ENCODE measurements around the gene PEA15.
A peak's percentile ranks its signal among the peaks of the same experiment; 100 is the strongest.

The PEA15 gene, protein sequence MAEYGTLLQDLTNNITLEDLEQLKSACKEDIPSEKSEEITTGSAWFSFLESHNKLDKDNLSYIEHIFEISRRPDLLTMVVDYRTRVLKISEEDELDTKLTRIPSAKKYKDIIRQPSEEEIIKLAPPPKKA

DNA sequence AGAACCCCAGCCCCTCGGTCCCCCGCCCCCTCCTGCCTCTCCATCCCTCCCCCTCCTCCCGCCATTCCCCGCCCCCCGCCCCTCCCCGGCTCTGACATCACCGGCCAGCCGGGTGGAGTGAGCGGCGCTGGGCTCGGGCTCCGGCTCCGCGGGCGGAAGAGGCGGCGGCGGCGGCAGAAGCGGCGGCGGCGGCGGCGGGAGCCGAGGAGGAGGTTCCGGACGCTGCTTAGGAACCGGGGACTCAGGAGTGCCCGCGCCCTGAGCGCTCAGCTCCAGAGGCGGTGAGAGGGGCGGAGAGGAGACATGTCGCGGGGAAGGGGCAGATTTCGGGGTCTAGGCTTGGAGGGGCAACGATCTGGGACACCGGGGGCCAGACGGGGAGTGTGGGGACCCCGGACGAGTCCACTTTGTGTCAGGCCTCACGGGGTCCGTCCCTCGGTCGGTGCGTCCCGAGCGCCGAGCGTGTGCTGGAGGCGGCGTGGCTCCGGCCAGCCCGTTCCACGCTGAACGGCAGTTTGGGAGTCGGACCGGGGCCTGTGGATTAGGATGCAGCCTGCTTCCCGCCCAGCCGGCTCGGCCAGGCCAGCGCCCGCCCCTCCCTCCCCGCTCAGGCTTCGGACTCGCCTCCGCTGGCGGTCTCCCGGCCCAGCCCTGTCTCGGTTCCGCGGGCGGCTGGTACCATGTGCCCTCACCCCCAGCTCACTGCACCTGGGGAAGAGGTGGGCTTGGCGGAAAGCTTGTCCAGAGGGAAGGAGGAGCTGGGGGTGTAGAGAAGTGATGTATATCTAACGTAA is at the start of gene PEA15:
Gene PEA15 (plus strand): TSS at position 143 of the 794 bp plus-strand sequence. CDS start 6,161 bp downstream, outside the sequence.
- peak; percentile 31 to 71 for DNase-seq

DNA sequence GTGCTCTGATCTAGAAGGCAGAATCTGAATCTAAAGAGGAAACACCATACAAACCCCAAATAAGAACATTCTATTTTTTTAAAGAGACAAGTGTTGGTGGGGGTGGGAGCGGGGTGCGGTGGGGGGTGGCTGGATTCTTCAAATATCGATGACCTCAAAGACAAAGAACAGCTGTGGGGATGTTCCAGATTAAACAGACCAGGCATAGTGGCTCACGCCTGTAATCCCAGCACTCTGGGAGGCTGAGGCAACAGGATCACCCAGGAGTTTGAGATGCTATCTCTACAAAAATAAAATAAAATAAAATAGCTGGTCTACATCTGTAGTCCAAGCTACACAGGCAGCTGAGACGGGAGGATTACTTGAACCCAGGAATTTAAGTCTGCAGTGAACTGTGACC is 48.8 kb upstream of the PEA15 start:
- DNase-seq, result no peak

DNA sequence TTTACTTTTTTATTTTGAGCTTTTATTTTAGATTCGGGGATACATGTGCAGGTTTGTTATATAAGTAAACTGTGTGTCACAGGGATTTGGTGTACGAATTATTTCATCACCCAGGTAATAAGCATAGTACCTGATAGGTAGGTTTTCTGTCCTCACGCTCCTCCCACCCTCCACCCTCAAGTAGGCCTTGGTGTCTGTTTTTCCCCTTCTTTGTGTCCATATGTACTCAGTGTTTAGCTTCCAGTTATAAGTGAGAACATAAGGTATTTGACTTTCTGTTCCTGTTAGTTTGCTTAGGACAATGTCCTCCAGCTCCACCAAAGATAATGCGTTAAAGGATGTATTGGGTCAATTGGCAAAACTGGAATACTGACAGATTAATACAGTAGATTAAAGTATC is 48.0 kb upstream of the PEA15 start:
- DNase-seq, result no peak

DNA sequence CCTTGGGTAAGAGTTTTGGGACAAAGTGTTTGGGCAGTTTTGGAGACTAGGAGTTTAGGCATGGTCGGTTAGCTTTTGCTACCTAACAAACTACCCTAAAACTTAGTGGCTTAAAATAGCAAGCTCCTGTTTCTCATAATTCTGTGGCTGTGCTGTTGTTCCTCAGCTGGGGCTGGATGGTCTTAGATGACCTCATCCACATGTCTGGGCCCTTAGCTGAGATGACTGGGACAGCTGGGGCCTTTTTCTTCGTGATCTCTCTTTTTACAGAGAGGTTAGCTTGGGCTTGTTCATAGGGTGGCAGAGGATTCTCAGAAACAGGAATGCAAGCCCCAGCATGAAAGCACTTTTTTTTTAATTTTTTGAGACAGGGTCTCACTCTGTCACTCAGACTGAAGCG is 47.2 kb upstream of the PEA15 start:
- no peak for DNase-seq

DNA sequence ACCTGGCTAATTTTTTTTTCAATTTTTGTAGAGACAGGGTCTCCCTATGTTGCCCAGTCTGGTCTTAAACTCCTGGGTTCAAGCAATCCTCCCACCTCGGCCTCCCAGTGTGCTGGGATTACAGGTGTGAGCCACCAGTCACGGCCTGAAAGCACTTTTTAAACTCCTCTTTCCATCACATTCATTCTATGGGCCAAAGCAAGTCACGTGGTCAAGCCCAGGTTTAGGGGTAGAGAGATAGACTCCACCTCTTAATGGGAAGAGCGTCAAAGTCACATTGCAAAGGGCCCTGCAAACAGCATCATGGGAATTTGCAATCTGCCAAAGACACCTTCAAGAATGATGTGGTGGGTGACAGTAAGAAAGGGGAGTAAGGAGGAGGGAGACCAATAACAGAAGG is 46.6 kb upstream of the PEA15 start:
- DNase-seq, result no peak

DNA sequence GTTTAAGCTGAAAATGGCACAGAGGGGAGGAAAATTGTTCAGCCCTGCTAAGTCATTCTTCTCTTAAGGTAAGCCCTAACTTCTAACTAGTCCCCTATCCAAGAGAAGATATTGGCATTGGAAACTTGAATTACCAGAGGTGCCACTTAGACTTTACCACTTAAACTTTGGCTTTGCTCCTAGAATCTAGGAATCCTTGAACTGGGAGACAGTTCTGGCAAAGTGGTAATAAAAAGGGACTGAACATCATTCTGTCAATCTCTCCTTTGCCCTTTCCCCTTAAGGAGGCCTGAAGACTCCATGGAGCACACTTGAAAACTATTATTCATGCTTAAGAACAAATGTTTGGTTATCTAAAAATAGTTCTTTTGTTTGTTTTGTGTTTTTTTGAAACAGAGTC is 45.3 kb upstream of the PEA15 start:
- DNase-seq, result no peak

DNA sequence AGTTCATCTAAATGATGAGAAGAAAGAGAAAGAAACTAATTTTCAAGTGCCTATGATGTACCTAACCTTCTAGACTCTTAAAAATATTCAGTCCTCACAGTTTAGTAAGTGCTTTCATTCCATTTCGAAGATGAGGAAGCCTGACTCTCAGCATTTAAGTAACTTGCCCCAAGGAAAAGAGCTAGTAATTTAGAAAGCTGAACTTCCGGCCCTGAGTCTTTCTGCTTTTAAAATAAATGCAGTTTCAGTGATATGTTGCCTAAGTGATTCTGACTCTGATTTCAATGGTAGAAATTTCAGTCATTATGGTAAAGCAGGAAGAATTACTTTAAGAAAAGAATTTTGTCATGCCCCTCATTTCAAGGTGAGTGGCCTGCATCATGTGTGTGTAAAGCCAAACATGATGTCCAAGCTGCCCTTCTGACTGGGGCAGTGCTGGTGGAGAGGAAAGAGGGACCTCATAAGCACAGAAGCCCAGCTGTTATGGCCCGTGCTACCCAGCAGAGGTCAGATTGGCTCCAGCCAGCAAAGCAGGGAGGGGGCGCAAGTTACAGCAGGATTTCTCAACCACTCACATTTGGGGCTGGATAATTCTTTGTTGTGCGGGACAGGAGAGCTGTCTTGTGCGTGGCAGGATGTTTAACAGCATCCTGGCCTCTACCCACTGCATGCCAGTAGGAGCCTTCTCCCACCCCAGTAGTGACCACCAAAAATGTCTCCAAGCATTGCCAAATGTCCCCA is 43.0 kb upstream of the PEA15 start:
- DNase-seq, result peak in 1 of 2 donors; percentile 38

DNA sequence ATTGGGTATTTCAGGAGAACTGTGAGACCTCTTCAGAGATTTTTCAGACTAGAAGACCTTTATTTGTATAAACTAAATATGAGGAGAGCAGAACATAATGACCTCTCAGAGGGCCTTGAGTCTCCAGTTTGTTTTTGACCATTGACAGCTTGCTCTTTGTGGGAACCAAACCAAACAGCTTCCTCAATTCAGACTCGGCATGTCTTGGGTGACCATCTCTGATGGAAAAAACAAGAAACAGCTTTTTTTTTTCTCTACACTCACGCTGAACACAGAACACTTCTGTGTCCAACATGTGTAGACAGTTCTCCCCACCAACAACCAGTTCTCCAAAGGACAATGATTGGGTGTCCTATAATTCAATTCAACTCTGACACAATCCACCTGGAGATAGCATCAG is 42.3 kb upstream of the PEA15 start:
- peak; percentile 24 to 36 for DNase-seq

DNA sequence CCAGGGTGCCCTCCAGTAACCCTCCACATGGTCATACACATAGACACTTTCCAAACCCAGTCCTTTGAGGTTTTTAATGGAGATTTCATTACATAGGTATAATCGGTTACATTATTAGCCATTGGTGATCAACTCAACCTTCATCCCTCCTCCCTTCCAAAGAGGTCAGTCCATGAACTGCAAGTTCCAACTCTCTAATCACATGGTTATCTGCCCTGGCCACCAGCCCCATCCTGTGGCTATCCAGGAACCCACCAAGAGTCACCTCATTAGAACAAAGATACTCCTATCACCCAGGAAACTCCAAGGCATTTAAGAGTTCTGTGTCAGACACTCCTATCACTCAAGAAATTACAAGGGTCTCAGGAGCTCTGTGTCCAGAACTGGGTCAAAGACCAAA is 41.6 kb upstream of the PEA15 start:
- peak in 1 of 2 donors; percentile 28 for DNase-seq

DNA sequence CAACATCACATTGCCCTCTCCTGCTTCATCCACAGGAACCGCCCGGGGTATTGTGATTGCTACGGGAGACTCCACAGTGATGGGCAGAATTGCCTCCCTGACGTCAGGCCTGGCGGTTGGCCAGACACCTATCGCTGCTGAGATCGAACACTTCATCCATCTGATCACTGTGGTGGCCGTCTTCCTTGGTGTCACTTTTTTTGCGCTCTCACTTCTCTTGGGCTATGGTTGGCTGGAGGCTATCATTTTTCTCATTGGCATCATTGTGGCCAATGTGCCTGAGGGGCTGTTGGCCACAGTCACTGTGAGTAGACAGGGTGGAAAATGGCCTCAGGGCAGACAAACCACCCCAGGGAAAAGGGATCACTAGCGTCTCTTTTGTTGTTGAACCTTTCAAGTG is 41.1 kb upstream of the PEA15 start:
- no peak for DNase-seq

DNA sequence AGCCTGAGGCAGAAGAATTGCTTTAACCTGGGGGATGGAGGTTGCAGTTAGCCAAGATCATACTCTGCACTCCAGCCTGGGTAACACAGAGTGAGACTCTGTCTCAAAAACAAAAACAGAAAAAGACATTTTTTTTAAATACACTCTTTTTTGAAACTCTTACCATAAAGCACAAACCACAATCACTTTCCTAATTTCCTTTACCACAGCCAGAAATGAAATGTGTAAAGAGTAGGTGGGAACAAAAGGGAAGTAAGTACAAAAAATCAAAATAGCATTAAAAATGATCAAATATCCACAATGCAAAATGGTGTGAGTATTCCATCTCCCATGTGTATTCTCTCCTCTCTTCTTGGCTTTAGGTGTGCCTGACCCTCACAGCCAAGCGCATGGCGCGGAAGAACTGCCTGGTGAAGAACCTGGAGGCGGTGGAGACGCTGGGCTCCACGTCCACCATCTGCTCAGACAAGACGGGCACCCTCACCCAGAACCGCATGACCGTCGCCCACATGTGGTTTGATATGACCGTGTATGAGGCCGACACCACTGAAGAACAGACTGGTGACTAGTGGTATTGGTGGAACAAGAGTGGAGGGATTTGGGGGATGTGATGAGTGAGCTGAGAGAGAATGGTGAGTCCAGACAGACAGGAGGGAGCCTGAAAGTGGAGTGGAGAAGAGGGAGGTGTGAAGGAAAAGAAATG is 38.9 kb upstream of the PEA15 start:
- peak; percentile 56 to 62 for DNase-seq

DNA sequence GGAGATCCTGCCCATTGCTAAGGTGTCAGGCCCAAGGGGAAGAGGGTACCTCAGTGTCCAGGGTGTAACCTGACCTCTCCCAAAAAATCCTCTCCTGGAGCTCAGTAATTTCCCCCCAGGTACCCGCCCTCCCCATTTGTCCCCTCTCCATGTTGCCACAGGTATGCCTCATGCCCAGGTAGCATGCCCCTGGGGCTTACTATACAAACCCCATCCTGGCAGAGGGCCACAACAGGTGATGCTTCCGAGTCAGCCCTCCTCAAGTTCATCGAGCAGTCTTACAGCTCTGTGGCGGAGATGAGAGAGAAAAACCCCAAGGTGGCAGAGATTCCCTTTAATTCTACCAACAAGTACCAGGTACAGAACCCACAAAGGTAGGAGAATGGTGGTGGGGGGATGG is 38.1 kb upstream of the PEA15 start:
- DNase-seq, result no peak

DNA sequence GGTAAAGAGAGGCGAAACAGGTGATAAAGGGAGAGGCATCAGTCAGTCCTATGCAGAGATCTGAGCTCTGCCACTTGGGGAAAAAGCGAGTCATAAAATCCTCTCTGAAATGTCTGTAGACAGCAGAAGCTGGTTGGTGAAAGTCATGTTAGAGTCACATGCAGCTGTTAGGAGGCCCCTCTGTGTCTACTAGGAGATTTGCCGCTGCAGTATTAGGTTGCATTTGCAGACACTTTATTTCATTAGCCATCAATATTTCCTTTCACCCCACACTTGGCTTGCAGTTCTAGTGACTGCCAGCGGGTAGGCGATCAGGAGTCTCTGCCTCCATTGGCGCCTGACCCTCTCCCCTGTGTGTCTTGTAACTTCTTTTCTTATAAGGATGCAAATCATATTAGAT is 37.6 kb upstream of the PEA15 start:
- DNase-seq, result no peak

DNA sequence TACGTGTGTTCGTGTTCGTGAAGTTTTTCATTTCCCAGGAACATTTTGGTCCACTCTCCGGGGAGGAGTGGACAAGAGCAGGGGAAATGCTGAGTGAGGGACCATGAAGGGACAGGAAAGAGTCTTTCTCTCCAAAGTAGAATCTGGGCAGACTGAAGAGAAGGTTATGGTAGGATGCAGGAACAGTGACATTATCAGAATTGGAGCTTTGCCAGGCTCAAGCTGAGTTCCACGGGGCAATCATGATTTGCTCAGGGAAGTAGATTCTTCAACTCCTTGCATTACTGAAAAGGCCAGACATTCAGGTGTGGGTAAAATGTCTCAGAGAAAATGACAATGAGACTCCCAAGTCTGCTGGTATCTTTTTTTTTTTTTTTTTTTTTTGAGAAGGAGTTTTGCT is 37.2 kb upstream of the PEA15 start:
- no peak for DNase-seq

DNA sequence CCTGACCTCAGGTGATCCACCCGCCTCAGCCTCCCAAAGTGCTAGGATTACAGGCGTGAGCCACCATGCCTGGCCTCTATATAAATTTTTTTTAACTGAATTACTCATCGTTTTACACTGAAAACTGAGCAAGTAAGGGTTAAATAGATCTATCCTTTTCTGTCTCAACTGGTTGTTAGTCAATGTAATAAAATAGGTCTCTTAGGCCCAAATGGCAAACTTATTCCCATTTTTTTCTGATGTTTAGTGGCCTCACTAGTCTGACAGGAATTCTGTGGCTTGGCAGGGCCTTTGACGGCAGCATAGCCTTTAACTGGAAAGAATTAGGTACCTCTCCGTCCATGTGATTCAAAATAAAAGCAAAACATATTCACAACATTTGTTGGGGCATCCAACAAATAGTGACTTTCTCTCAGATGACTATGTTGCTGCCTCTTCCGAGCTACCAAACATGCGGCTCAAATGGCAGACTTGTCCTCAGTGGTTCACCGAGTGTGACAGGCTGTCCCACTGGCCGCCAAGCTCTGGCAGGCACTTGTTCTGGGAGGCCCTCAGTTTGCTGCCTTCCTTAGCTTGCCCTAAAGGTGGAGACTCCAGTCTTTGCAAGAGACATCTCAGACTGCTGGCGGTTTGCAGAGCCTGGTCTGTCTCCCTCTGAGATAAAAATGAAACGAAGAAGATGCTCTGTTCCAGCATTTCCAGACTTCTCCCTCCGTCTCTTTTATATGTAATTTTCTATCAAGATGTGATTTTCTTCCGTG is 36.4 kb upstream of the PEA15 start:
- DNase-seq, result no peak

DNA sequence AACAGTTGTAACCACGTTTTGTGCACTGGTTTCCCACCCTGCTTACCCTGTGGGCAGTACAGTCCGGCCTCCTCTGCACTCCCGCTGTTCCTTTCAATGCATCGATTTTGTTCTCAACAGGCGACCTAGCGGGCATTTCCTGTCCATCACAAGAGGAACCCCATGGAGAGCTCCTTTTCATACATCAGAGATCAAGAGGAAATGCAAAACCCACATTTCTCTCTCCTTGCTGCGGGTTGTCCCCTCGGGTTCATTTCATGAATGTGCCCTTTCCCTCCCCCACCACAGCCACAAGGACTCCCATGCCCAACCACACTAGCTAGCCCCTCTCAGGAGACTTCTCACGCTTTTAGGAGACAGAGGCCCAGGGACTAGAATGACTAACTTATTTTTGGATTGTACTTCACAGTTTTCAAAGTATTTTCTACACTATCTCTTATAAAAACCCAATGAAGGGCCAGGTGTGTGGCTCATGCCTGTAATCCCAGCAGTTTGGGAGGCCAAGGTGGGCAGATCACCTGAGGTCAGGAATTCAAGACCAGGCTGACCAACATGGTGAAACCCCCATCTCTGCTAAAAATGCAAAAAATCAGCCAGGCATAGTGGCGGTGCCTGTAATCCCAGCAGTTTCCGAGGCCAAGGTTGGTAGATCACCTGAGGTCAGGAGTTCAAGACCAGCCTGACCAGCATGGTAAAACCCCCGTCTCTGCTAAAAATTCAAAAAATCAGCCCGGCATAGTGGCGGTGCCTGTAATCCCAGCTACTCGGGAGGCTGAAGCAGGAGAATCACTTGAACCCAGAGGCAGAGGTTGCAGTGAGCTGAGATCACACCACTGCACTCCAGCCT is 35.4 kb upstream of the PEA15 start:
- peak in 1 of 2 donors; percentile 39 for DNase-seq

DNA sequence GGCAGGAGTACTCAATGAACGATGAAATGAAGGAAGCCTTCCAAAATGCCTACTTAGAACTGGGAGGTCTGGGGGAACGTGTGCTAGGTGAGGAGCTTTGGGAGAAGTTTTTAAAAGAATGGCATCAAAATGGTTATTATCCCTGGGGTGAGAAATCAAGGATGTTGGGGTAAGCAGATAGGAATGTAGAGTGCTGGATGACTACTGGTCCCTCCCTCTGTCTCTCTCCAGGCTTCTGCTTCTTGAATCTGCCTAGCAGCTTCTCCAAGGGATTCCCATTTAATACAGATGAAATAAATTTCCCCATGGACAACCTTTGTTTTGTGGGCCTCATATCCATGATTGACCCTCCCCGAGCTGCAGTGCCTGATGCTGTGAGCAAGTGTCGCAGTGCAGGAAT is 33.8 kb upstream of the PEA15 start:
- no peak for DNase-seq

DNA sequence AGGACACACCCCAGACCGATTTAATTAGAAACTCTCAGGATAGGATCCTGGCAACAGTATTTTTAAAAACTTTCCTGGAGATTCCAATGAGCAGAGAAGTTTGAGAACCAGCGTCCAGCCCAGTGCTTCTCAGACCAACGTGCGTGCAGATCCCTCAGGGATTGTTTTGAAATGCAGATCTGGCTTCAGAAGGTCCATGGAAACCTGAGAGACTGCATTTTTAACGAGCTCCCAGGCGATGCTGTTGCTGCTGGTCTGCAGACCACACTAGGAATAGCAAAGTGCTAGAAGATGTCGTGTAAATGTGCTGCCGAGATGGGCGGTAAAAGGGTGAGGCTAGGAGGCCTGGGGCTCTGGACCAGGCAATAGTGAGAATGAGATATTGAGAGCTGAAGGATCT is 33.2 kb upstream of the PEA15 start:
- DNase-seq, result no peak

DNA sequence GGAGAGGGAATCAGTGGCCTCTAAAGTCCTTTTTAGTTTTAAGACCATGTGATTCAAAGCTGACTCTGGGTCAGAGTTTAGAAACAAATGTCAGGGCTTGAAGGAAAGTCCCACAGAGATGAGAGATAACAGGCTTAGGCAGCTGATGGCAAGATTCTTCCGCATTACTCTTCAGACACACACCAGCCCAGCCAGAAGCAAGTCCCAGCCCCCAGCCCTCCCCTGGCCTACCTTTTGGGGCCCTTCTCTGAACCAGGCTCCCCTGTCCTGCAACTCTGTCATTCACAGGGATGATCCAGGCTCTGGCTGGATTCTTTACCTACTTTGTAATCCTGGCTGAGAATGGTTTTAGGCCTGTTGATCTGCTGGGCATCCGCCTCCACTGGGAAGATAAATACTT is 28.0 kb upstream of the PEA15 start:
- no peak for DNase-seq

DNA sequence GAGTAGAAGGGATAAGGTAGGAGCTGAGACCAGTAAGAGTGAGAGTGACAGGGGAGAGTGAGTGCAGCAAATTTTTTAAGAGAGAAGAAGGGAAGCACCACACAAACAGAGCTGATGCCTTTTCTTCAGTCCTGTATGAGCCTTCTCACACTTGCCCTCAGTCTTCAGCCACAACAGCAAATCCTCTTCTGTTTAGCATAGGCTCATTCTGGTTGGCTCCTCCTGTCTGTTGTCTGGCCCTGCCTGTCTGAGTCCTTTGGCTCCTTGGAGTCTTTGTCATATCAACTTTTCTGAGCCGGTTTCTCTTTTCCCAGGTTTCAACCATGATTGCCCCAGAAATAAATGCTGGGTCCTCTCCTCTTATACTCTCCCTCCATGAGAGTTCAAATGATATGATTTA is 27.5 kb upstream of the PEA15 start:
- DNase-seq, result no peak

DNA sequence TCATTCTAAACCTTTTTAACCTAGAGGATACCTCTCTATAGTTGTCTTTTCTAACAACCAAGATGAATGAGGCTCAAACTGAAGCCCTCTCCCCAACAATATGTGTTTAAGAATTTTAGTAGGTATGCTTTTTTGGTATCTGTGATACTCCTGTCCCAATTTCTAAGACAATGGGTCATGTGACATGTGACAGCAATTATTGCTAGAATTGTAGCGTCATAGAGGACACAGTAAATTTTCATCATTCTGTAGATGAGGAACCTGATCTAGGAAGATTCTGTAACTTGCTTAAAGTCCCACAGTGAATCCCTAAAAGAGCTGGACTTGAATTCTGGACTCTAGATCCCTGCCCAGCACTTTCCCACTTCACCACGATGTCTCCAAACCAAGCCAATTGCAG is 26.5 kb upstream of the PEA15 start:
- DNase-seq, result peak in 1 of 2 donors; percentile 32

DNA sequence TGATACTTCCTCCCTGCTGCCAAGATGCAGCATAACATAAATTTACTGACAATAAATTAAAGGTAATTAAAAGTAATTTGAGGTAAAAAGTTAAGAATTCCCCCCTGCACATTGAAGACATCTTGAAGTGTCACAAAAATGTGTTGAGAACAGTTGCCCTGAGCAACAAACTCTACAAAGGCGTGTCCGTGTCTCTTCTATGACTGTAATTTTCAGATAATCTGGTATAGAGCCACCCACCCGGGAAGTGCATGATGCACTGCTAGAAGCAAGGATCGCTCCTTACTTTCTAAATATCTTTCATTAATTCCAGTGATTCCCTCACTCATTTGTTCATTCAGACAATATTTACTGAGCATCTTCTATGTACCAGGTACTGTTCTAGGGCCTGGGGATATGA is 25.8 kb upstream of the PEA15 start:
- no peak for DNase-seq
